Stimulated activated effector memory CD8-positive, alpha-beta T cell treated with anti-CD3 and anti-CD28 coated beads, Interleukin-12 subunit alpha, Interleukin-12 subunit beta, amount 100 ng/mL, for 72 hours (primary cell): ENCODE data around the gene INSR.
A peak's percentile ranks its signal among the peaks of the same experiment; 100 is the strongest.

Experiments used
- ATAC-seq: fragments of 150-1000 bp; cut with Tn5 transposase; 2 replicates; pipeline ENCODE4 v1.10.0; 2021
- DNase-seq, 2 donors: peaks; one replicate each; pipeline ENCODE4 v3.0.0; 2021 to 2022; ENCODE audit warnings: low spot score in 2 of 2
- H3K27ac Mint-ChIP-seq: one replicate; pipeline ENCODE4 v1.8.0; 2022; ENCODE audit warnings: mild to moderate bottlenecking, mixed read lengths
- H3K36me3 Mint-ChIP-seq: one replicate; pipeline ENCODE4 v1.8.0; 2022; ENCODE audit warnings: mild to moderate bottlenecking, mixed read lengths
- H3K4me1 Mint-ChIP-seq: one replicate; pipeline ENCODE4 v1.8.0; 2022; ENCODE audit warnings: mixed read lengths
- H3K4me3 Mint-ChIP-seq: one replicate; pipeline ENCODE4 v1.8.0; 2022; ENCODE audit warnings: mild to moderate bottlenecking, mixed read lengths
- H3K9me3 Mint-ChIP-seq: one replicate; pipeline ENCODE4 v1.8.0; 2022; ENCODE audit warnings: mixed read lengths

The INSR gene

DNA sequence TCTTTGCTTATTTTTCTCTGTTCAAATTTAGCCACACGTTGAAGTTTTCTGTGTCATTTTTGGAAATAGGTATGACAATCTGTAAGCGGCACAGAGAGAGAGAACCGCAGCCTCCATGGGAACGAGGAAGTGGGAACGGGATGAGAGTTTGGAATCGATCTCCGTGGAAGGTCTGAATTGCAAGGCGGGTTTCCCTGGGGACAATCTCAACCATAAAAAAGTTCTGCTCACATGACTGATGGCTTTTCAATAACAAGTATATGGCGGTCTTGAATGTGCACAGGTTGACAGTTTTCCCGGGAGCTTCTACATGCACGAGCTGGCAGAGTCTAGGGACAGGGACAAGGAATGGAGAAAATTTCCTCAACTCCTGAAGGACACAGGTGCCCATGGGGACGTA, 90.9 kb downstream of the INSR start:
- Mint-ChIP-seq H3K4me1 (peaks cover 17% of the 10 kb centered on the region), H3K36me3 (no peaks in the 10 kb centered on the region), H3K9me3 (peaks cover 2% of the 10 kb centered on the region), H3K27ac (no peak overlapping the region), H3K4me3 (no peak overlapping the region)
- ATAC-seq (no peak), DNase-seq (no peak)

DNA sequence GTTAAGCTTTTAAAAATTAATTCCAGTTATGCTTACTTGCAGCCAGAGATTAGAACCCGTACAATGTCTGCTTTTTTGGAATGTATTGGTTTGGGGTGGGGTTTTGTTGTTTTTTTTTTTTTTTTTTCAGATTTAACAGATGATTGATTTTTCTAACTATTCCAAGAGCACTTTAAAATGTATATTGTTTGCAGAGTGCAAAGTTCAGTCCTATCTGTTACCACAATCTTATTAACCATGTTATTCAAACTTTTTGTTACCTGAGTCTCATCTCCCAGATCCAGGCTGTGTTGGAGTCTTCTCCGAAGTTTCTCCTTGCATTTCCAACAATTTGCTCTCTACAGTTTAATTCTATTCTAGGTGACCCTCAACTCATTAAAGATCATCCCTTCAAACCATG, 91.3 kb downstream of the INSR start:
- Mint-ChIP-seq H3K4me1 (peaks cover 13% of the 10 kb centered on the region), H3K9me3 (peaks cover 2% of the 10 kb centered on the region), H3K27ac (no peak overlapping the region)

DNA sequence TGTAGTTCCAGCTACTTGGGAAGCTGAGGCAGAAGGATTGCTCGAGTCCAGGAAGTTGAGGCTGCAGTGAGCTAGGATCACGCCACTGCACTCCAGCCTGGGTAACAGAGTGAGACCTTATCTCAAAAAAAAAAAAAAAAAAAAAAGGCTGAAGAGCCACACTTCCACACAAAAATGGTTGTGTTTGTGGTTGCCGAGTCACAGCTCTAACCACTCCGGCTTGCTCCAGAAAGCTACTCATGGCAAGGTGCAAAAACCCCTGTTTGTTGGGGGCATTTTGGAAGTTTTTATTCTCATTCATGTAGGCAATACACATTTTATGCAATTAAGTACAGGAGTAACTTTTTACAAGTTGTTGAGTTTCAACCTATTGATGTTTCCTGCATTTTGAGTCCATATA, 93.5 kb downstream of the INSR start:
- H3K4me3 Mint-ChIP-seq: no peak overlapping the region
- H3K9me3 Mint-ChIP-seq: no peaks in the 10 kb centered on the region
- ATAC-seq (no peak), DNase-seq (no peak)
- H3K27ac Mint-ChIP-seq: no peak overlapping the region
- peaks cover 12% of the 10 kb centered on the region for H3K36me3 Mint-ChIP-seq
- peaks cover 20% of the 10 kb centered on the region for H3K4me1 Mint-ChIP-seq

More for the DNA sequence above, 91.3 kb downstream of the INSR start:
- DNase-seq: no peak
- H3K4me3 Mint-ChIP-seq: no peak overlapping the region
- ATAC-seq: no peak
- H3K36me3 Mint-ChIP-seq: peaks cover 1% of the 10 kb centered on the region

GRCh38 chr19:7199613-7200533, 94.3 kb downstream of the INSR start:
- Mint-ChIP-seq H3K4me3 (no peak overlapping the region), H3K9me3 (no peaks in the 10 kb centered on the region), H3K27ac (no peak overlapping the region), H3K4me1 (peaks cover 20% of the 10 kb centered on the region), H3K36me3 (peaks cover 12% of the 10 kb centered on the region)
- DNase-seq (no peak), ATAC-seq (no peak)

DNA sequence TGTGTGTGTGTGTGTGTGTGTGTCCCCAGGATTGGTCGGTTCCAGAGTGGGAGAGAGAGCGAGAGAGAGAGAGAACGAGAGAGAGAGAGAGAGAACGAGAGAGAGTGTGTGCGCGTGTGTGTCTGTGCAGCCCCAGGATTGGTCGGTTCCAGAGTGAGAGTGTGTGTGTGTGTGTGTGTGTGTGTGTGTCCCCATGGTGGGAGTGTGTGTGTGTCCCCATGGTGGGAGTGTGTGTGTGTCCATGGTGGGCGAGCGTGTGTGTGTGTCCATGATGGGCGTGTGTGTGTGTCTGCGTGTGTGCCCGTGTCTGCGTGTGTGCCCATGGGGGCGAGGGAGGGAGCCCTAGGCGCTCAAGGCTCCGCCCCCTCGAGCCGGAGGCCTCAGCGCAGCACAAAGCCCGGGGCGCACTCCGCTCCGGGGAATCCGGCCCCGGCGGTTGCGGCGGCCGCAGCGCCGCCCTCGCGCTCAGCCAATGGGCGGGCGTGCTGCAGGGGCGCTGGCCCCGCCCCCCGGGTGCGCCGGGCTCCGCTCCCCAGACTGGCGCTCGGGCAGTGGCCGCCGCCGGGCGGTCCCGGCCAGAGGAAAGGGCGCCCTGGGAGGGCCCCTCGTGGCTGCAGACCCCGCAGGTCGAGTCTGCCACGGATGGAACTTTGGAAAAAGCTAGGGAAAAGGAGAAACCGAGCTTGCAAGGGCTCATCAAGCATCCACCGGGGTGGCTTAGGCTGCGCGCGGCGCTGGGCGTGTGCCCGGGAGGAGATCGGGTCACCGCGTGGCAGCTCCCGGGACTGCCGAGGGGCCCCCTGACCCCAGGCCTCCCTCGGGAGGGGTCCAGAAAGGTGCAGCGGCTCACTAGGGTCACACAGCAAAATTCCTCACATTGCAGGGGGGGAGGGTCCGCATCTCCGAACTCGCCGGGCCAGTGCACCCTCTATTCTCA, 96.2 kb downstream of the INSR start:
- DNase-seq (peak; percentile 88 to 93), ATAC-seq (peak; percentile 87)
- Mint-ChIP-seq H3K27ac (peak overlapping the region; percentile 85), H3K4me3 (peak overlapping the region; percentile 82), H3K36me3 (peaks cover 12% of the 10 kb centered on the region), H3K9me3 (no peaks in the 10 kb centered on the region), H3K4me1 (peaks cover 20% of the 10 kb centered on the region)

- peak; percentile 86 for ATAC-seq
- H3K9me3 Mint-ChIP-seq: no peaks in the 10 kb centered on the region
Measured at GRCh38 chr19:7197119-7197759, 97.0 kb downstream of the INSR start.

DNA sequence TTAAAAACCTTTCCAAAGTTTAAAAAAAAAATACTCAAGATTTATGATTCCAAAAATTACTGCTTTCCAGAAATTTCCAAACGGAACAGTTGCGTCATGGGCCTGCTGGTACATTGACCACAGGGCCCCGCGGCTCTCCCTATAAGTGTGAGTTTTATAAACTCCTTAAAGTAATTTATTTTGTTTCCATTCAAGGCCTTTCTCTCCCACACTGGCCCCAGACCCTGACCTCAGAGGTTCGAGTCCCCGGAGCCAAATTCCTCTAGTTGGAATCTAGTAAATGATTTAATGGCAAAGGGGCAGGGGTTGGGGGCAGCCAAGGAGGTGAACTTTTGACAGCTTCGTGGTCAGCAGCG, 97.5 kb downstream of the INSR start:
- Mint-ChIP-seq H3K4me3 (peak overlapping the region; percentile 82), H3K27ac (peak overlapping the region; percentile 85), H3K4me1 (peaks cover 32% of the 10 kb centered on the region), H3K36me3 (peaks cover 20% of the 10 kb centered on the region), H3K9me3 (no peaks in the 10 kb centered on the region)
- no peak for ATAC-seq
- no peak for DNase-seq

More at GRCh38 chr19:7197119-7197759, 97.0 kb downstream of the INSR start:
- H3K4me1 Mint-ChIP-seq: peaks cover 28% of the 10 kb centered on the region
- peak overlapping the region; percentile 82 for H3K4me3 Mint-ChIP-seq
- DNase-seq: peak; percentile 70 to 88
- H3K36me3 Mint-ChIP-seq: peaks cover 15% of the 10 kb centered on the region
- H3K27ac Mint-ChIP-seq: peak overlapping the region; percentile 85

DNA sequence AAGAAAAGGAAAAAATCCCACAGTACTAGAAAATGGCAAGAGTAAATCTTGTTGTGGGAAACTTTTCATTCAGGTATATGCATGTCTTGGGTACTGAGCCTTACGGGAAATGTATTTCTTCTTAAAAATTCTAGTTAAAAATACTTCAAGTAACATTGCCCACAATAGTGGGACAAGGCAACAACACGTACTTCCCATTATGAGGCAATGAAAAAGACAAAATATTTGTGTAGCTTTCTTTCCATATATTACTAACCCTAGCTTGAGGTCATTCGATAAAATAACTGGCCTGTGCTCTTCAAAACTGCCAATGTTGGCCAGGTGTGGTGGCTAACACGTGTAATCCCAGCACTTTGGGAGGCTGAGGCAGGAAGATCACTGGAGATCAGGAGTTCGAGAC, 99.2 kb downstream of the INSR start:
- Mint-ChIP-seq H3K27ac (no peak overlapping the region), H3K9me3 (no peaks in the 10 kb centered on the region), H3K4me1 (peaks cover 40% of the 10 kb centered on the region), H3K4me3 (no peak overlapping the region), H3K36me3 (peaks cover 24% of the 10 kb centered on the region)
- ATAC-seq (no peak), DNase-seq (no peak)

GRCh38 chr19:7194566-7194965, 99.6 kb downstream of the INSR start:
- H3K27ac Mint-ChIP-seq: no peak overlapping the region
- peaks cover 24% of the 10 kb centered on the region for H3K36me3 Mint-ChIP-seq
- H3K9me3 Mint-ChIP-seq: no peaks in the 10 kb centered on the region
- H3K4me1 Mint-ChIP-seq: peaks cover 36% of the 10 kb centered on the region
- no peak for ATAC-seq
- no peak for DNase-seq
- H3K4me3 Mint-ChIP-seq: no peak overlapping the region

- Mint-ChIP-seq H3K4me1 (peaks cover 32% of the 10 kb centered on the region), H3K9me3 (no peaks in the 10 kb centered on the region), H3K36me3 (peaks cover 15% of the 10 kb centered on the region), H3K27ac (peak overlapping the region; percentile 2), H3K4me3 (peak overlapping the region; percentile 48)
- DNase-seq (peak; percentile 27 to 65), ATAC-seq (peak; percentile 81)
Measured at GRCh38 chr19:7191946-7192691, 102.1 kb downstream of the INSR start.

GRCh38 chr19:7188698-7189629, 105.2 kb downstream of the INSR start:
- Mint-ChIP-seq H3K36me3 (peaks cover 11% of the 10 kb centered on the region), H3K4me3 (no peak overlapping the region), H3K27ac (no peak overlapping the region), H3K9me3 (no peaks in the 10 kb centered on the region), H3K4me1 (peaks cover 49% of the 10 kb centered on the region)
- DNase-seq: no peak
- ATAC-seq: no peak

- no peaks in the 10 kb centered on the region for H3K9me3 Mint-ChIP-seq
- H3K4me1 Mint-ChIP-seq: peaks cover 56% of the 10 kb centered on the region
- no peak for ATAC-seq
- H3K36me3 Mint-ChIP-seq: peaks cover 11% of the 10 kb centered on the region
- no peak for DNase-seq
- H3K4me3 Mint-ChIP-seq: no peak overlapping the region
- no peak overlapping the region for H3K27ac Mint-ChIP-seq
Measured at GRCh38 chr19:7187605-7188339, 106.4 kb downstream of the INSR start.

DNA sequence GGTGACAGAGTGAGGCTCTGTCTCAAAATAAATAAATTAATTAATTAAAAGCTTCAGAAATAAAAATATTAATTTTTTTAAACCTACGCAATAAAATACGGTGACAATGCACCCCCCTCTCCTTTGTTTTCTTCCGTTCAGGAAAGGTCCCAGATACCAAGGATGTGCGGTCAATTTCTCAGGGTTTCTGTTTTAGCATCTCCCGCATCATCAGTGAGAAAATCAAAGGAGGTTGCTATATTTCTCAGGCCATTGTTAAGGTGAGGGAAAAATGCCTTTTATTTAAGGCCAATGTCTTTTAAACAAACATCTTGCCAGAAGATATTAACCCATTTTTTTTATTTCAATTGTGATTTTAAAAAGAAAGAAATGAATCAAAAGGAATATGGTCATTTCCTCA, 111.7 kb downstream of the INSR start:
- no peak for DNase-seq
- Mint-ChIP-seq H3K27ac (no peak overlapping the region), H3K4me3 (peak overlapping the region; percentile 36)

More for the DNA sequence above, 111.7 kb downstream of the INSR start:
- no peak for ATAC-seq
- Mint-ChIP-seq H3K9me3 (no peaks in the 10 kb centered on the region), H3K36me3 (no peaks in the 10 kb centered on the region), H3K4me1 (peaks cover 46% of the 10 kb centered on the region)
